SK-N-SH treated with all-trans-retinoic acid at 6 μM for 48 hours (cell line): ENCODE data around the gene LTBP1.

ENCODE experiments used
- ATAC-seq: fragments of 200-7000 bp; cut with Tn5 transposase; 3 replicates; pipeline ENCODE4 v1.9.1; 2020; ENCODE audit warnings: mild to moderate bottlenecking, moderate library complexity
- ARNTL ChIP-seq: fragments of 450-650 bp; formaldehyde crosslinking; IDR thresholded peaks from 2 replicates; pipeline ENCODE4 v1.5.0; 2020; ENCODE audit warnings: low read depth, mild to moderate bottlenecking, moderate library complexity, borderline replicate concordance
- BACH2 ChIP-seq: fragments of 250-450 bp; sonication (Bioruptor Pico); IDR thresholded peaks from 2 replicates; pipeline ENCODE4 v1.9.0; 2021; ENCODE audit warnings: mild to moderate bottlenecking, borderline replicate concordance
- CSDC2 ChIP-seq: fragments of 250-450 bp; sonication (Bioruptor Pico); IDR thresholded peaks from 2 replicates; pipeline ENCODE4 v1.5.0; 2020; ENCODE audit warnings: mild to moderate bottlenecking, moderate library complexity
- ESRRG ChIP-seq: fragments of 250-450 bp; sonication (Bioruptor Pico); IDR thresholded peaks from 2 replicates; pipeline ENCODE4 v1.6.1; 2021; ENCODE audit warnings: mild to moderate bottlenecking
- GLIS3 ChIP-seq: fragments of 250-450 bp; sonication (Bioruptor Pico); IDR thresholded peaks from 2 replicates; pipeline ENCODE4 v1.5.0; 2020; ENCODE audit warnings: mild to moderate bottlenecking, moderate library complexity
- ISL1 ChIP-seq: fragments of 250-450 bp; sonication (Bioruptor Pico); IDR thresholded peaks from 2 replicates; pipeline ENCODE4 v2.1.2; 2022; ENCODE audit warnings: mild to moderate bottlenecking, moderate library complexity
- OSR1 ChIP-seq: fragments of 250-450 bp; sonication (Bioruptor Pico); IDR thresholded peaks from 2 replicates; pipeline ENCODE4 v1.8.0; 2022; ENCODE audit warnings: moderate library complexity, mild to moderate bottlenecking, inconsistent platforms
- PPARA ChIP-seq: fragments of 250-450 bp; sonication (Bioruptor Pico); IDR thresholded peaks from 2 replicates; pipeline ENCODE4 v1.5.0; 2020; ENCODE audit warnings: mild to moderate bottlenecking, borderline replicate concordance
- RARB ChIP-seq: fragments of 250-450 bp; sonication (Bioruptor Pico); IDR thresholded peaks from 2 replicates; pipeline ENCODE4 v1.8.0; 2021; ENCODE audit warnings: mild to moderate bottlenecking, moderate library complexity
- SNAI2 ChIP-seq: fragments of 250-450 bp; sonication (Bioruptor Pico); IDR thresholded peaks from 2 replicates; pipeline ENCODE4 v1.5.0; 2020; ENCODE audit warnings: mild to moderate bottlenecking, moderate library complexity
- TCF4 ChIP-seq: fragments of 250-450 bp; sonication (Bioruptor Pico); IDR thresholded peaks from 2 replicates; pipeline ENCODE4 v1.8.0; 2021; ENCODE audit warnings: mild to moderate bottlenecking, moderate library complexity, borderline replicate concordance
- TOX ChIP-seq: fragments of 250-450 bp; sonication (Bioruptor Pico); IDR thresholded peaks from 2 replicates; pipeline ENCODE4 v1.8.0; 2021; ENCODE audit warnings: mild to moderate bottlenecking, moderate library complexity, borderline replicate concordance
- ZC3H10 ChIP-seq: fragments of 250-450 bp; sonication (Bioruptor Pico); IDR thresholded peaks from 2 replicates; pipeline ENCODE4 v1.5.1; 2021; ENCODE audit warnings: mild to moderate bottlenecking, moderate library complexity
- ZFP3 ChIP-seq: fragments of 250-450 bp; sonication (Bioruptor Pico); IDR thresholded peaks from 2 replicates; pipeline ENCODE4 v1.5.0; 2020; ENCODE audit warnings: mild to moderate bottlenecking, moderate library complexity
- ZFP30 ChIP-seq: fragments of 450-650 bp; formaldehyde crosslinking; IDR thresholded peaks from 2 replicates; pipeline ENCODE4 v1.5.0; 2022; ENCODE audit warnings: mild to moderate bottlenecking, moderate library complexity
- ZNF565 ChIP-seq: fragments of 450-650 bp; formaldehyde crosslinking; conservative IDR thresholded peaks from 2 replicates; pipeline ENCODE4 v1.5.0; 2020; ENCODE audit warnings: low read depth, mild to moderate bottlenecking, moderate library complexity
- ZNF70 ChIP-seq: fragments of 450-650 bp; formaldehyde crosslinking; IDR thresholded peaks from 2 replicates; pipeline ENCODE4 v1.5.0; 2020; ENCODE audit warnings: mild to moderate bottlenecking, moderate library complexity
- ZNF8 ChIP-seq: fragments of 450-650 bp; formaldehyde crosslinking; IDR thresholded peaks from 2 replicates; pipeline ENCODE4 v1.5.0; 2020; ENCODE audit warnings: mild to moderate bottlenecking, moderate library complexity
- TF ChIP-seq, protein P1 (sequence below): fragments of 250-450 bp; sonication (Bioruptor Pico); IDR thresholded peaks from 2 replicates; pipeline ENCODE4 v1.5.1; 2020; ENCODE audit warnings: low read depth, mild to moderate bottlenecking, moderate library complexity
- TF ChIP-seq, protein P2 (sequence below): fragments of 250-450 bp; sonication (Bioruptor Pico); IDR thresholded peaks from 2 replicates; pipeline ENCODE4 v1.8.0; 2021; ENCODE audit warnings: low read depth, mild to moderate bottlenecking, moderate library complexity, borderline replicate concordance
- TF ChIP-seq, protein P3 (sequence below): fragments of 250-450 bp; sonication (Bioruptor Pico); IDR thresholded peaks from 2 replicates; pipeline ENCODE4 v1.8.0; 2020; ENCODE audit warnings: mild to moderate bottlenecking, moderate library complexity, borderline replicate concordance
- TF ChIP-seq, protein P4 (sequence below): fragments of 250-450 bp; sonication (Bioruptor Pico); IDR thresholded peaks from 2 replicates; pipeline ENCODE4 v1.5.1; 2021; ENCODE audit warnings: mild to moderate bottlenecking, moderate library complexity

Gene LTBP1

DNA sequence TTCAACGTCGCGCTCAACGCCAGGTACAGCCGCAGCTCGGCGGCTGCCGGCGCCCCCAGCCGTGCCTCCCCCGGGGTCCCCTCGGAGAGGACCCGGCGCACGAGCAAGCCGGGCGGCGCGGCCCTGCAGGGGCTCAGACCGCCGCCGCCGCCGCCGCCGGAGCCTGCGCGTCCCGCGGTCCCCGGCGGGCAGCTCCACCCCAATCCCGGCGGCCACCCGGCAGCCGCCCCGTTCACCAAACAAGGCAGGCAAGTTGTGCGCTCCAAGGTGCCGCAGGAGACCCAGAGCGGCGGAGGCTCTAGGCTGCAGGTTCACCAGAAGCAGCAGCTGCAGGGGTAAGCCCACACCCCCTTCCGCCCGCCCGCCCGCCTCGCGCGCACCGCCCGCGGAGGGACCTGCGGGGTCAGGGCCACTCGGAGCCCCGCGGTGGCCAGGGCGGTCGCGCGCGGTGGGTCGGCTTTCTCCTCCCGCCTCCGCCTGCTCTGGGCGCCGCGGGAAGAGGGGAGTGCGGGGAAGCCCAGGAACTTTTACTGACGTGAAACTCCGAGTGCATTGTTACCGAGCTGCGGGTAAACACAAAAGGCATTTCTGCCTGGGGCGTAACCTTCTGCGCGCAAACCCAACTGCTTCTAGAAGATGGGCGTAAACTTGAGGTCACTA lies 861 bp downstream of the LTBP1 start:
- ATAC-seq: peak; percentile 44
- TF ChIP-seq ZNF565 (CRISPR knock-in tag) (no peak), ZC3H10 (CRISPR knock-in tag) (no peak)
- TF ChIP-seq, protein P1, sequence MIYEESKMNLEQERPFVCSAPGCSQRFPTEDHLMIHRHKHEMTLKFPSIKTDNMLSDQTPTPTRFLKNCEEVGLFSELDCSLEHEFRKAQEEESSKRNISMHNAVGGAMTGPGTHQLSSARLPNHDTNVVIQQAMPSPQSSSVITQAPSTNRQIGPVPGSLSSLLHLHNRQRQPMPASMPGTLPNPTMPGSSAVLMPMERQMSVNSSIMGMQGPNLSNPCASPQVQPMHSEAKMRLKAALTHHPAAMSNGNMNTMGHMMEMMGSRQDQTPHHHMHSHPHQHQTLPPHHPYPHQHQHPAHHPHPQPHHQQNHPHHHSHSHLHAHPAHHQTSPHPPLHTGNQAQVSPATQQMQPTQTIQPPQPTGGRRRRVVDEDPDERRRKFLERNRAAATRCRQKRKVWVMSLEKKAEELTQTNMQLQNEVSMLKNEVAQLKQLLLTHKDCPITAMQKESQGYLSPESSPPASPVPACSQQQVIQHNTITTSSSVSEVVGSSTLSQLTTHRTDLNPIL (CRISPR knock-in tag): no peak

DNA sequence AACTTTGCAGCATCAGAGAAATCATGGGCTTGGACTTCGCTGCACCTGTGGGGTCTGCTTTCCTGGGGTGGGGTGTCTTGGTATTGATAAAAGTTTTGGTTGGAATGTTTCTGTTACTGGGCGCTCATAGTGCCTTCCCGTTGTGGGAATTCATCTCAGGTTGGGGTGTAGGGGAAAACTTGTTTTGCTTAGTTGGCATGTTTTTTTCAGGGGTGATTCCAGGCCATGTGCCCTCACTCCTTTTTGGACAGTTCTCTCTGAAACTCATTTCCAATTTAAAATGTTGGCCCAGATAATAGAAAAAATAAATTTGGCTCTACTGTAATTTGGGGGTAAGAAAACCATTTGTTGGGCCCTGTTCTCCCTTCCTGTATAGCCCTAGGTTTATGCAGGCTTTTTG lies 1.5 kb downstream of the LTBP1 start:
- ATAC-seq: no peak
- TF ChIP-seq, protein P2, sequence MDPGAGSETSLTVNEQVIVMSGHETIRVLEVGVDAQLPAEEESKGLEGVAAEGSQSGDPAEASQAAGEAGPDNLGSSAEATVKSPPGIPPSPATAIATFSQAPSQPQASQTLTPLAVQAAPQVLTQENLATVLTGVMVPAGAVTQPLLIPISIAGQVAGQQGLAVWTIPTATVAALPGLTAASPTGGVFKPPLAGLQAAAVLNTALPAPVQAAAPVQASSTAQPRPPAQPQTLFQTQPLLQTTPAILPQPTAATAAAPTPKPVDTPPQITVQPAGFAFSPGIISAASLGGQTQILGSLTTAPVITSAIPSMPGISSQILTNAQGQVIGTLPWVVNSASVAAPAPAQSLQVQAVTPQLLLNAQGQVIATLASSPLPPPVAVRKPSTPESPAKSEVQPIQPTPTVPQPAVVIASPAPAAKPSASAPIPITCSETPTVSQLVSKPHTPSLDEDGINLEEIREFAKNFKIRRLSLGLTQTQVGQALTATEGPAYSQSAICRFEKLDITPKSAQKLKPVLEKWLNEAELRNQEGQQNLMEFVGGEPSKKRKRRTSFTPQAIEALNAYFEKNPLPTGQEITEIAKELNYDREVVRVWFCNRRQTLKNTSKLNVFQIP (CRISPR knock-in tag): no peak
- TF ChIP-seq BACH2 (no peak), SNAI2 (CRISPR knock-in tag) (no peak), ISL1 (CRISPR knock-in tag) (no peak), PPARA (CRISPR knock-in tag) (no peak), ZC3H10 (CRISPR knock-in tag) (no peak), ZFP30 (CRISPR knock-in tag) (no peak), CSDC2 (CRISPR knock-in tag) (no peak), TCF4 (CRISPR knock-in tag) (no peak), ARNTL (no peak), ZNF70 (CRISPR knock-in tag) (no peak), OSR1 (CRISPR knock-in tag) (no peak), TOX (CRISPR knock-in tag) (no peak), ZNF8 (CRISPR knock-in tag) (no peak), RARB (no peak)
- TF ChIP-seq, protein P3, sequence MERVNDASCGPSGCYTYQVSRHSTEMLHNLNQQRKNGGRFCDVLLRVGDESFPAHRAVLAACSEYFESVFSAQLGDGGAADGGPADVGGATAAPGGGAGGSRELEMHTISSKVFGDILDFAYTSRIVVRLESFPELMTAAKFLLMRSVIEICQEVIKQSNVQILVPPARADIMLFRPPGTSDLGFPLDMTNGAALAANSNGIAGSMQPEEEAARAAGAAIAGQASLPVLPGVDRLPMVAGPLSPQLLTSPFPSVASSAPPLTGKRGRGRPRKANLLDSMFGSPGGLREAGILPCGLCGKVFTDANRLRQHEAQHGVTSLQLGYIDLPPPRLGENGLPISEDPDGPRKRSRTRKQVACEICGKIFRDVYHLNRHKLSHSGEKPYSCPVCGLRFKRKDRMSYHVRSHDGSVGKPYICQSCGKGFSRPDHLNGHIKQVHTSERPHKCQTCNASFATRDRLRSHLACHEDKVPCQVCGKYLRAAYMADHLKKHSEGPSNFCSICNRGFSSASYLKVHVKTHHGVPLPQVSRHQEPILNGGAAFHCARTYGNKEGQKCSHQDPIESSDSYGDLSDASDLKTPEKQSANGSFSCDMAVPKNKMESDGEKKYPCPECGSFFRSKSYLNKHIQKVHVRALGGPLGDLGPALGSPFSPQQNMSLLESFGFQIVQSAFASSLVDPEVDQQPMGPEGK: no peak
- TF ChIP-seq, protein P1 (CRISPR knock-in tag): no peak
- TF ChIP-seq, protein P4, sequence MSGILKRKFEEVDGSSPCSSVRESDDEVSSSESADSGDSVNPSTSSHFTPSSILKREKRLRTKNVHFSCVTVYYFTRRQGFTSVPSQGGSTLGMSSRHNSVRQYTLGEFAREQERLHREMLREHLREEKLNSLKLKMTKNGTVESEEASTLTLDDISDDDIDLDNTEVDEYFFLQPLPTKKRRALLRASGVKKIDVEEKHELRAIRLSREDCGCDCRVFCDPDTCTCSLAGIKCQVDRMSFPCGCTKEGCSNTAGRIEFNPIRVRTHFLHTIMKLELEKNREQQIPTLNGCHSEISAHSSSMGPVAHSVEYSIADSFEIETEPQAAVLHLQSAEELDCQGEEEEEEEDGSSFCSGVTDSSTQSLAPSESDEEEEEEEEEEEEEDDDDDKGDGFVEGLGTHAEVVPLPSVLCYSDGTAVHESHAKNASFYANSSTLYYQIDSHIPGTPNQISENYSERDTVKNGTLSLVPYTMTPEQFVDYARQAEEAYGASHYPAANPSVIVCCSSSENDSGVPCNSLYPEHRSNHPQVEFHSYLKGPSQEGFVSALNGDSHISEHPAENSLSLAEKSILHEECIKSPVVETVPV (CRISPR knock-in tag): no peak

DNA sequence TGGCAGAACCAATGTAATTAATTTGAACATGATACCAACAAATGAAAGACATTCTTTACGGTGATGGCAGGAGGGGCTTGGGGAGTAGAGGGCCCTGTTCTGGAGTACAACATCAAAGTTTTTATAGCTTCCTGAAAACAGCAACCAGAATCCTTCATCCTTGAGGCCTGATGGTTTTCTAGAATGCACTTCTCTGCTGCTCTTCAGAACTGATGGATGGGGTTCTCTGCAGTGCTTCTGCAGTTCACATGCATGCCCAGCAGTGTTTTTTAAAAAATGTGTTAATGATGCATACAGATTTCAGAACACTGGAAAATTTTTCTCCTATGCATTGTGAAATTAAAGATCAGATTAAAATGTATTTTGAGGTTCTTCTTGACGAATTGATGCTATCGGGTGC lies 2.5 kb downstream of the LTBP1 start:
- ATAC-seq: no peak
- TF ChIP-seq ARNTL (no peak), ZC3H10 (CRISPR knock-in tag) (no peak), GLIS3 (CRISPR knock-in tag) (no peak), ZNF565 (CRISPR knock-in tag) (no peak), ISL1 (CRISPR knock-in tag) (no peak), TCF4 (CRISPR knock-in tag) (no peak), ZNF70 (CRISPR knock-in tag) (no peak), ZNF8 (CRISPR knock-in tag) (no peak), ZFP3 (CRISPR knock-in tag) (no peak), PPARA (CRISPR knock-in tag) (no peak), RARB (no peak), ZFP30 (CRISPR knock-in tag) (no peak), ESRRG (CRISPR knock-in tag) (no peak), TOX (CRISPR knock-in tag) (no peak)
- TF ChIP-seq, protein P4 (CRISPR knock-in tag): no peak
- TF ChIP-seq, protein P2 (CRISPR knock-in tag): no peak
- TF ChIP-seq, protein P1 (CRISPR knock-in tag): no peak
- TF ChIP-seq, protein P3: no peak
